Activated CD8-positive, alpha-beta memory T cell treated with anti-CD3 and anti-CD28 coated beads, Interleukin-2, amount 50 U/mL, for 1 hour (primary cell): ENCODE measurements around the gene SKAP1.

ENCODE experiments used
- DNase-seq: peaks from one replicate; pipeline ENCODE4 v3.0.0-alpha.2; 2020; ENCODE audit errors: extremely low read depth

Gene SKAP1

GRCh38 chr17:48175692-48176470, 254.1 kb downstream of the SKAP1 start:
- DNase-seq, result no peak

- no peak for DNase-seq
Measured at GRCh38 chr17:48174833-48175523, 255.0 kb downstream of the SKAP1 start.

- no peak for DNase-seq
Measured at GRCh38 chr17:48173191-48173984, 256.6 kb downstream of the SKAP1 start.

- no peak for DNase-seq
Measured at GRCh38 chr17:48169926-48170325, 260.1 kb downstream of the SKAP1 start.

- DNase-seq, result no peak
Measured at GRCh38 chr17:48163809-48164208, 266.2 kb downstream of the SKAP1 start.

GRCh38 chr17:48162946-48163506, 267.0 kb downstream of the SKAP1 start:
- no peak for DNase-seq

- no peak for DNase-seq
Measured at GRCh38 chr17:48162306-48162934, 267.6 kb downstream of the SKAP1 start.

- DNase-seq, result no peak
Measured at GRCh38 chr17:48161127-48161905, 268.7 kb downstream of the SKAP1 start.

- no peak for DNase-seq
Measured at GRCh38 chr17:48160177-48161081, 269.6 kb downstream of the SKAP1 start.

- DNase-seq, result no peak
Measured at GRCh38 chr17:48159232-48159631, 270.8 kb downstream of the SKAP1 start.

GRCh38 chr17:48155889-48156611, 274.0 kb downstream of the SKAP1 start:
- DNase-seq, result no peak

GRCh38 chr17:48153691-48154358, 276.2 kb downstream of the SKAP1 start:
- DNase-seq, result no peak

GRCh38 chr17:48152289-48152688, 277.7 kb downstream of the SKAP1 start:
- no peak for DNase-seq

GRCh38 chr17:48151220-48151619, 278.8 kb downstream of the SKAP1 start:
- no peak for DNase-seq

GRCh38 chr17:48150597-48151001, 279.4 kb downstream of the SKAP1 start:
- DNase-seq, result no peak

GRCh38 chr17:48149787-48150463, 280.1 kb downstream of the SKAP1 start:
- no peak for DNase-seq

- DNase-seq, result no peak
Measured at GRCh38 chr17:48148854-48149786, 280.9 kb downstream of the SKAP1 start.
